Measurements from ENCODE around the gene TAF5L. TPM values are rescaled to one million over a fixed set of nuclear protein-coding genes. Genes with fewer than 3 reads are reported as not detected.

Gene TAF5L
- total and polyA plus RNA-seq, 2 experiments from 2014 or later, result 5.4 to 13.0 TPM

DNA sequence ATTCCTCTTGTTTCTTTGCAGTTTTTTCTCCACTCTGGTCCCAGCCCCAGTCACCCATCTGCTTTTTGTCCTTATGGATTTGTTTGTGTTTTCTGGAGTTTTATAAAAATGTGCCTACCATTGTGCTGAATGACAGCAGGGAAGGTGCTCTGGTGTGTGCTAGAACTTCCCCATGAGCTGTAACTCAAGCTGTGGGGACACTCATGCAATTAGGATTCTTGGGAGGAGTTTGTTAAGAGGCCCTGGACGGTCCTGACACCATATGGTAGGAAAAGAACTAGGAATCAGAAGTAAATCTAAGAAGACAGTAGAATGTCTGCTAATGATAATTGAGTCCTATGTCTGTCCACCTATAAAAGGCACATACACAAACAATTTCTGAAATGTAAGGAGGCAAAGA is 27.5 kb upstream of the TAF5L start:
- Histone ChIP-seq H3K4me2 (no peak overlapping the region), H3K27ac (no peak overlapping the region), H3K4me1 (ENCODE audit: insufficient read depth) (no peaks in the 10 kb centered on the region), H3K4me3 (no peak overlapping the region), H4K20me1 (ENCODE audit: insufficient read depth, poor library complexity, severe bottlenecking) (no peaks in the 10 kb centered on the region), H3K9me3 (ENCODE audit: low read depth) (no peaks in the 10 kb centered on the region), H3K36me3 (replicated peaks; ENCODE audit: insufficient read depth, low read depth) (no peaks in the 10 kb centered on the region), H3K27me3 (no peaks in the 10 kb centered on the region), H3K79me2 (no peaks in the 10 kb centered on the region), H2AFZ (no peak overlapping the region), H3K9me2 (replicated peaks; ENCODE audit: insufficient read depth) (no peaks in the 10 kb centered on the region)
- DNase-seq (ENCODE audit: low spot score), result no peak
- WGBS (ENCODE audit: low lambda C conversion rate, missing lambda C conversion rate), result 90% methylated on average over 1 of the region's 1 CpG
- TF ChIP-seq EZH2phosphoT487 (IDR thresholded peaks at IDR 0.05; ENCODE audit: low read depth, severe bottlenecking, unreplicated experiment) (no peak), EZH2 (IDR thresholded peaks at IDR 0.05; ENCODE audit: borderline replicate concordance) (no peak)
- TF ChIP-seq, protein P1, sequence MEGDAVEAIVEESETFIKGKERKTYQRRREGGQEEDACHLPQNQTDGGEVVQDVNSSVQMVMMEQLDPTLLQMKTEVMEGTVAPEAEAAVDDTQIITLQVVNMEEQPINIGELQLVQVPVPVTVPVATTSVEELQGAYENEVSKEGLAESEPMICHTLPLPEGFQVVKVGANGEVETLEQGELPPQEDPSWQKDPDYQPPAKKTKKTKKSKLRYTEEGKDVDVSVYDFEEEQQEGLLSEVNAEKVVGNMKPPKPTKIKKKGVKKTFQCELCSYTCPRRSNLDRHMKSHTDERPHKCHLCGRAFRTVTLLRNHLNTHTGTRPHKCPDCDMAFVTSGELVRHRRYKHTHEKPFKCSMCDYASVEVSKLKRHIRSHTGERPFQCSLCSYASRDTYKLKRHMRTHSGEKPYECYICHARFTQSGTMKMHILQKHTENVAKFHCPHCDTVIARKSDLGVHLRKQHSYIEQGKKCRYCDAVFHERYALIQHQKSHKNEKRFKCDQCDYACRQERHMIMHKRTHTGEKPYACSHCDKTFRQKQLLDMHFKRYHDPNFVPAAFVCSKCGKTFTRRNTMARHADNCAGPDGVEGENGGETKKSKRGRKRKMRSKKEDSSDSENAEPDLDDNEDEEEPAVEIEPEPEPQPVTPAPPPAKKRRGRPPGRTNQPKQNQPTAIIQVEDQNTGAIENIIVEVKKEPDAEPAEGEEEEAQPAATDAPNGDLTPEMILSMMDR (IDR thresholded peaks at IDR 0.05; ENCODE audit: poor library complexity), result no peak

DNA sequence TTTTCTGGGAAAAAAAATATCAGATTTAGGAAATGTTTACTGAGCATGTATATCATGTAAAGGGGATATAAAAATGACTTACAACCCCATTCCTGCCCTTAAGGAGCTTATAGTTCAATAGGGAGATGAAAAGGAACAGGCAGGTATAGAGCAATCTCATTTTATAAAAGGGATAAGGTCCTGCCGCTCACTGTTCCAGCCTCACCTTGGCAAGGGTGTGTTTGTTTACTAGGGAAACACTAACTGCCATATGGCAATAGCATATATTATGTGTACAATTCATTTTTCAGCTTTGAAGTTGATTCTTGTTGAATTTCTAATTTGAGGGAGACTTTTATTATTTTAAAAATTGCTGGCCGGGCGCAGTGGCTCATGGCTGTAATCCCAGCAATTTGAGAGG is 25.6 kb upstream of the TAF5L start:
- Histone ChIP-seq H3K79me2 (no peaks in the 10 kb centered on the region), H3K27me3 (no peaks in the 10 kb centered on the region), H3K9me2 (replicated peaks; ENCODE audit: insufficient read depth) (no peaks in the 10 kb centered on the region), H3K4me1 (ENCODE audit: insufficient read depth) (no peaks in the 10 kb centered on the region), H3K27ac (no peak overlapping the region), H3K4me2 (no peak overlapping the region), H3K36me3 (replicated peaks; ENCODE audit: insufficient read depth, low read depth) (no peaks in the 10 kb centered on the region), H2AFZ (no peak overlapping the region), H3K4me3 (no peak overlapping the region), H3K9me3 (ENCODE audit: low read depth) (no peaks in the 10 kb centered on the region), H4K20me1 (ENCODE audit: insufficient read depth, poor library complexity, severe bottlenecking) (no peaks in the 10 kb centered on the region)
- no peak for TF ChIP-seq EZH2 (IDR thresholded peaks at IDR 0.05; ENCODE audit: borderline replicate concordance)
- TF ChIP-seq, protein P1 (IDR thresholded peaks at IDR 0.05; ENCODE audit: poor library complexity), result no peak
- WGBS (ENCODE audit: low lambda C conversion rate, missing lambda C conversion rate), result 93% methylated on average over 3 of the region's 3 CpGs
- no peak for DNase-seq (ENCODE audit: low spot score)

DNA sequence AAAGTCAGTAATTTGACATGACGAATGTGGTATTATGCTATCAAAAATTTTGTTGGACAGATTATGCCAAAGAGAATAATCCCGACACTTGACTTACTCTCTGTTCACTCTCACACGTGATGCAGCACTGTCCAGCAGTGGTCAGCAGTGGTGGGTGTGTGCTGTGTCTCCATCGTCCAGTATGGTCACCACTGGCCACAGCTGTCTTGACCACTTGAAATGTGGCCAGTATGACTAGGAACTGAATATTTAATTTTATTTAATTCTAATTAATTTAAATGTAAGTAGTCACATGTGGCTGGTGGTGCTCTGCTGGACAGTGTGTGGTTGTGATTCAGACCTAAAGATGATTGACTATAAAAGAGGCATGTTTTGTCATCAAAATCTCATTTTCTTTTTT is 24.1 kb upstream of the TAF5L start:
- TF ChIP-seq, protein P1 (IDR thresholded peaks at IDR 0.05; ENCODE audit: poor library complexity), result no peak
- TF ChIP-seq EZH2phosphoT487 (IDR thresholded peaks at IDR 0.05; ENCODE audit: low read depth, severe bottlenecking, unreplicated experiment), result no peak
- Histone ChIP-seq H3K4me1 (ENCODE audit: insufficient read depth) (no peaks in the 10 kb centered on the region), H4K20me1 (ENCODE audit: insufficient read depth, poor library complexity, severe bottlenecking) (no peaks in the 10 kb centered on the region), H2AFZ (no peak overlapping the region), H3K4me3 (no peak overlapping the region), H3K9me3 (ENCODE audit: low read depth) (no peaks in the 10 kb centered on the region), H3K9me2 (replicated peaks; ENCODE audit: insufficient read depth) (no peaks in the 10 kb centered on the region), H3K4me2 (no peak overlapping the region), H3K36me3 (replicated peaks; ENCODE audit: insufficient read depth, low read depth) (no peaks in the 10 kb centered on the region), H3K27ac (no peak overlapping the region), H3K27me3 (no peaks in the 10 kb centered on the region), H3K79me2 (no peaks in the 10 kb centered on the region)
- WGBS (ENCODE audit: low lambda C conversion rate, missing lambda C conversion rate), result 94% methylated on average over 4 of the region's 4 CpGs
- DNase-seq (ENCODE audit: low spot score), result no peak

DNA sequence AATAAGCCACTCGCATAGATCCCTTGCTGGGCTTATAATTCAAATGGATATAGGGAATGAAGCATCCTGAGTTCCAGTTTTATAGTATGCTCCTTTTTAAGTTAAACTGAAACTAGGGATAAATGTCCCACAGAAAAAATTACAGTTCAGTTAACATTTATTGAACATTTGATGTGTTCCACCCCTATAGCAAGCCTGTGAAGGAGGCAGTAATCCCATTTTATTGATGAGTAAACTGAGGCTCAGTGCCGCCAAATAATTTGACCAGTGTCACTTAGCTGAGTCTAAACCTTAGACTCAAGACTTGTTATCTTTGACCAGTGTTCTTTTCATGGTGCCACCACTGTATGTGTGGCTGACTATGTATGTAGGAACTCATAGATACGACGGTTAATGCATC is 22.5 kb upstream of the TAF5L start:
- H3K9me2 ChIP-seq (replicated peaks; ENCODE audit: insufficient read depth), result no peaks in the 10 kb centered on the region
- TF ChIP-seq EZH2phosphoT487 (IDR thresholded peaks at IDR 0.05; ENCODE audit: low read depth, severe bottlenecking, unreplicated experiment) (no peak), EZH2 (IDR thresholded peaks at IDR 0.05; ENCODE audit: borderline replicate concordance) (no peak)
- TF ChIP-seq, protein P1 (IDR thresholded peaks at IDR 0.05; ENCODE audit: poor library complexity), result no peak
- H3K4me1 ChIP-seq (ENCODE audit: insufficient read depth), result no peaks in the 10 kb centered on the region
- no peaks in the 10 kb centered on the region for H4K20me1 ChIP-seq (ENCODE audit: insufficient read depth, poor library complexity, severe bottlenecking)
- 95% methylated on average over 4 of the region's 4 CpGs for WGBS (ENCODE audit: low lambda C conversion rate, missing lambda C conversion rate)
- no peak overlapping the region for H2AFZ ChIP-seq
- no peaks in the 10 kb centered on the region for H3K79me2 ChIP-seq
- no peaks in the 10 kb centered on the region for H3K9me3 ChIP-seq (ENCODE audit: low read depth)
- H3K27ac ChIP-seq, result no peak overlapping the region
- no peaks in the 10 kb centered on the region for H3K36me3 ChIP-seq (replicated peaks; ENCODE audit: insufficient read depth, low read depth)
- H3K4me2 ChIP-seq, result no peak overlapping the region
- H3K4me3 ChIP-seq, result no peak overlapping the region
- no peak for DNase-seq (ENCODE audit: low spot score)
- no peaks in the 10 kb centered on the region for H3K27me3 ChIP-seq

Measured in hepatocyte (in vitro differentiated cells).